Esophagus squamous epithelium (tissue), 5 donors: ENCODE measurements around the gene REPS2. TPM values are rescaled to one million over a fixed set of nuclear protein-coding genes. Genes with fewer than 3 reads are reported as not detected.
A peak's percentile ranks its signal among the peaks of the same experiment; 100 is the strongest.

Source experiments
- DNase-seq: peaks from one replicate; lab custom pipeline; 2025; lab: John Stamatoyannopoulos, UW
- H3K27ac ChIP-seq, 4 donors: fragments of 200-600 bp; sonication (generic); one replicate each; pipeline ENCODE4 v1.5.1; 2016 to 2019; ENCODE audit warnings: mild to moderate bottlenecking in 1 of 4
- H3K27me3 ChIP-seq, 4 donors: fragments of 200-600 bp; sonication (generic); 1 replicate in 3 of 4; 2 replicates in 1 of 4; pipeline versions ENCODE4 v1.5.1 to v1.6.0; 2017 to 2021; ENCODE audit warnings: antibody characterized with exemption in 1 of 4
- H3K36me3 ChIP-seq, 3 donors: fragments of 200-600 bp; sonication (generic); one replicate each; pipeline ENCODE4 v1.5.1; 2016 to 2019
- H3K4me1 ChIP-seq, 3 donors: fragments of 200-600 bp; sonication (generic); one replicate each; pipeline ENCODE4 v1.5.1; 2017 to 2019
- H3K4me3 ChIP-seq, 4 donors: fragments of 200-600 bp; sonication (generic); 1 replicate in 3 of 4; 2 replicates in 1 of 4; pipeline ENCODE4 v1.5.1; 2016 to 2019; ENCODE audit warnings: mild to moderate bottlenecking in 2 of 4, moderate library complexity in 1 of 4
- H3K9me3 ChIP-seq, 3 donors: fragments of 200-600 bp; sonication (generic); one replicate each; pipeline ENCODE4 v1.5.1; 2016 to 2019
- POLR2A ChIP-seq, 4 donors: fragments of 450-650 bp; IDR thresholded peaks; one replicate each; pipeline ENCODE4 v1.6.1; 2017; ENCODE audit warnings: antibody characterized with exemption in 4 of 4, mild to moderate bottlenecking in 4 of 4, moderate library complexity in 3 of 4
- WGBS, 2 donors: methylation state at CpG; one replicate each; pipeline ENCODE4 v1.1.5; 2018; 5-methylcytosine and 5-hydroxymethylcytosine counted together
- intact Hi-C: fragments of 100-400 bp; cut with DNase I; formaldehyde crosslinking; loops from one replicate; pipeline ENCODE4 v1.15.0; 2022
- total RNA-seq, 4 donors: library from RNA; depleted of rRNA; stranded (reverse); fragments of >200 nt; gene quantifications; one replicate each; pipeline ENCODE4 v1.1.0, GENCODE V29; 2016
- TF ChIP-seq, protein P1 (sequence below), 6 experiments: fragments of 450-650 bp in 4 of 6; fragments of 200-600 bp in 2 of 6; sonication (generic) in 2 of 6; IDR thresholded peaks; one replicate each; pipeline ENCODE4 v1.5.1; 2016 to 2019; ENCODE audit warnings: antibody characterized with exemption in 6 of 6, mild to moderate bottlenecking in 4 of 6, moderate library complexity in 4 of 6
- donor health status: DM: yes; HTN: yes; CAD: no.

Gene REPS2
- total RNA-seq, 4 donors from 2014 or later, result 0.97 to 12.8 (median 3.0) TPM

GRCh38 chrX:17046478-17047097, 100.1 kb downstream of the REPS2 start:
- intact Hi-C loops, result loop anchor here (10.0 kb wide), 1 partner anchor 162 kb away; no protein-coding TSS in a partner anchor
- TF ChIP-seq, protein P1, sequence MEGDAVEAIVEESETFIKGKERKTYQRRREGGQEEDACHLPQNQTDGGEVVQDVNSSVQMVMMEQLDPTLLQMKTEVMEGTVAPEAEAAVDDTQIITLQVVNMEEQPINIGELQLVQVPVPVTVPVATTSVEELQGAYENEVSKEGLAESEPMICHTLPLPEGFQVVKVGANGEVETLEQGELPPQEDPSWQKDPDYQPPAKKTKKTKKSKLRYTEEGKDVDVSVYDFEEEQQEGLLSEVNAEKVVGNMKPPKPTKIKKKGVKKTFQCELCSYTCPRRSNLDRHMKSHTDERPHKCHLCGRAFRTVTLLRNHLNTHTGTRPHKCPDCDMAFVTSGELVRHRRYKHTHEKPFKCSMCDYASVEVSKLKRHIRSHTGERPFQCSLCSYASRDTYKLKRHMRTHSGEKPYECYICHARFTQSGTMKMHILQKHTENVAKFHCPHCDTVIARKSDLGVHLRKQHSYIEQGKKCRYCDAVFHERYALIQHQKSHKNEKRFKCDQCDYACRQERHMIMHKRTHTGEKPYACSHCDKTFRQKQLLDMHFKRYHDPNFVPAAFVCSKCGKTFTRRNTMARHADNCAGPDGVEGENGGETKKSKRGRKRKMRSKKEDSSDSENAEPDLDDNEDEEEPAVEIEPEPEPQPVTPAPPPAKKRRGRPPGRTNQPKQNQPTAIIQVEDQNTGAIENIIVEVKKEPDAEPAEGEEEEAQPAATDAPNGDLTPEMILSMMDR (IDR thresholded peaks at IDR 0.05), result peak; percentile 21 to 76 (median 66)
- no peak for TF ChIP-seq POLR2A (IDR thresholded peaks at IDR 0.05)
- Histone ChIP-seq H3K9me3 (no peaks in the 10 kb centered on the region), H3K27me3 (no peaks in the 10 kb centered on the region), H3K27ac (no peak overlapping the region), H3K36me3 (no peaks in the 10 kb centered on the region), H3K4me1 (no peaks in the 10 kb centered on the region), H3K4me3 (no peak overlapping the region)
- no peak for DNase-seq
- 19 to 42% methylated on average over 2 to 5 of the region's 5 CpGs for WGBS, 2 donors

DNA sequence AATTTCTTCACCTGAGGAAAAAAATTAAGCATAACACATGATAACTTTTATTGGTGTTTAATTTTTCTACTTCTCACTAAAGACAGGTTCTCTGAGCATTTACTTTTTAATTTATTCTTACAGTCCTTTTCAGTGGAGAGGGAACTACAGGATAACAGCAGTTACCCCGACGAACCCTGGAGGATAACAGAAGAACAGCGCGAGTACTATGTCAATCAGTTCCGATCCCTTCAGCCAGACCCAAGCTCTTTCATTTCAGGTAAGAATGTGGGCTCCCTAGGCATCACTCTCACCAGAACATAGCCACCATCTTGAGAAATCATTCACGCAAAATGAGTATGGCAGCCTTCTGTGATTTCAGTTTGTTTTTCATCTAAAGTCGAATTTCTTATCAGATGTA, 100.8 kb downstream of the REPS2 start:
- Histone ChIP-seq H3K36me3 (no peaks in the 10 kb centered on the region), H3K4me3 (no peak overlapping the region), H3K4me1 (no peaks in the 10 kb centered on the region), H3K27me3 (no peaks in the 10 kb centered on the region), H3K27ac (no peak overlapping the region), H3K9me3 (no peaks in the 10 kb centered on the region)
- intact Hi-C loops, result loop anchor here (10.0 kb wide), 1 partner anchor 162 kb away; no protein-coding TSS in a partner anchor
- DNase-seq, result no peak
- TF ChIP-seq, protein P1 (IDR thresholded peaks at IDR 0.05), result no peak
- TF ChIP-seq POLR2A (IDR thresholded peaks at IDR 0.05), result no peak
- WGBS, 2 donors, result 74 to 84% methylated on average over 7 of the region's 7 CpGs

DNA sequence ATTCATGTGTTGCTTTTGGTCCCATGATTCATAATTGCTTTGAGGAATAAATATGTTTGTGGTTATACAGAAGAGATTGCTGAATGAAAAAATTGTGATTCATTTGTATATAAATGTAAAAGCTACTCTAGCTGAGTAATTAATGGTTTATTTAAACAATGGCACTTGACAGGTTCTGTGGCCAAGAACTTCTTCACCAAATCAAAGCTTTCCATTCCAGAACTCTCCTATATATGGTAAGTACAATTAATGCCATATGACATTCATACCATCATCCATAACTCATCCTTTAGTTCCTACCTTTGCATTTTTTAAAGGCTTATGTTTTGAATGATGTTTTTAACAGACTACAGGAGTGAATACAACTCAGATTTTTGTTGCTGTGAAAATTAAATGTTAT, 105.8 kb downstream of the REPS2 start:
- intact Hi-C loops, result no loop called here
- no peak for DNase-seq
- Histone ChIP-seq H3K9me3 (no peaks in the 10 kb centered on the region), H3K27me3 (no peaks in the 10 kb centered on the region), H3K27ac (no peak overlapping the region), H3K36me3 (no peaks in the 10 kb centered on the region), H3K4me1 (no peaks in the 10 kb centered on the region), H3K4me3 (no peak overlapping the region)
- TF ChIP-seq POLR2A (IDR thresholded peaks at IDR 0.05), result no peak
- TF ChIP-seq, protein P1 (IDR thresholded peaks at IDR 0.05), result no peak

GRCh38 chrX:17052793-17053192, 106.3 kb downstream of the REPS2 start:
- 40 to 56% methylated on average over 2 of the region's 2 CpGs for WGBS, 2 donors
- H3K36me3 ChIP-seq, result no peaks in the 10 kb centered on the region
- intact Hi-C loops, result no loop called here

GRCh38 chrX:17053502-17053901, 107.0 kb downstream of the REPS2 start:
- H3K4me1 ChIP-seq, result no peaks in the 10 kb centered on the region
- no peak for DNase-seq
- H3K27me3 ChIP-seq, result no peaks in the 10 kb centered on the region
- TF ChIP-seq POLR2A (IDR thresholded peaks at IDR 0.05), result no peak
- TF ChIP-seq, protein P1 (IDR thresholded peaks at IDR 0.05), result no peak
- no peak overlapping the region for H3K27ac ChIP-seq
- no peaks in the 10 kb centered on the region for H3K36me3 ChIP-seq
- H3K9me3 ChIP-seq, result no peaks in the 10 kb centered on the region
- intact Hi-C loops, result no loop called here
- no peak overlapping the region for H3K4me3 ChIP-seq
- WGBS, 2 donors, result 24 to 38% methylated on average over 4 to 5 of the region's 5 CpGs

More at GRCh38 chrX:17052793-17053192, 106.3 kb downstream of the REPS2 start:
- no peak for DNase-seq
- Histone ChIP-seq H3K4me1 (no peaks in the 10 kb centered on the region), H3K27ac (no peak overlapping the region), H3K9me3 (no peaks in the 10 kb centered on the region), H3K4me3 (no peak overlapping the region), H3K27me3 (no peaks in the 10 kb centered on the region)
- TF ChIP-seq, protein P1 (IDR thresholded peaks at IDR 0.05), result no peak
- no peak for TF ChIP-seq POLR2A (IDR thresholded peaks at IDR 0.05)
